LHCN-M2 (cell line): Measurements from ENCODE around the gene CA5A. TPM values are rescaled to one million over a fixed set of nuclear protein-coding genes. Genes with fewer than 3 reads are reported as not detected.

Experiments used
- DNase-seq: peaks from one replicate; pipeline ENCODE4 v3.0.0-alpha.2; 2012; ENCODE audit warnings: low read depth
- total RNA-seq: library from RNA; depleted of rRNA; stranded (reverse); fragments of >200 nt; gene quantifications from 2 replicates; pipeline ENCODE4 v1.2.3, GENCODE V29; 2014

The CA5A gene
- total RNA-seq, 1 experiment from 2014 or later = not detected

GRCh38 chr16:87963400-87963799, 27.1 kb upstream of the CA5A start:
- DNase-seq = peak; percentile 55

GRCh38 chr16:87961623-87962022, 25.3 kb upstream of the CA5A start:
- no peak for DNase-seq

GRCh38 chr16:87960852-87961251, 24.5 kb upstream of the CA5A start:
- DNase-seq = no peak

- no peak for DNase-seq
Observed at GRCh38 chr16:87960296-87960695, 24.0 kb upstream of the CA5A start.

- no peak for DNase-seq
Observed at GRCh38 chr16:87959391-87959990, 23.2 kb upstream of the CA5A start.

GRCh38 chr16:87958632-87959031, 22.3 kb upstream of the CA5A start:
- no peak for DNase-seq

GRCh38 chr16:87957296-87958094, 21.2 kb upstream of the CA5A start:
- no peak for DNase-seq

GRCh38 chr16:87956365-87957231, 20.3 kb upstream of the CA5A start:
- DNase-seq = peak; percentile 29

- no peak for DNase-seq
Observed at GRCh38 chr16:87956098-87956364, 19.7 kb upstream of the CA5A start.

GRCh38 chr16:87955302-87956097, 19.2 kb upstream of the CA5A start:
- DNase-seq = no peak

GRCh38 chr16:87954826-87955225, 18.5 kb upstream of the CA5A start:
- DNase-seq = no peak

GRCh38 chr16:87954361-87954760, 18.0 kb upstream of the CA5A start:
- DNase-seq = no peak

GRCh38 chr16:87953308-87954215, 17.2 kb upstream of the CA5A start:
- no peak for DNase-seq

- DNase-seq = no peak
Observed at GRCh38 chr16:87952751-87953150, 16.4 kb upstream of the CA5A start.

- no peak for DNase-seq
Observed at GRCh38 chr16:87951552-87952538, 15.5 kb upstream of the CA5A start.

GRCh38 chr16:87950765-87951551, 14.6 kb upstream of the CA5A start, which contains the start of gene BANP:
Gene BANP (plus strand): TSS chr16:87951434. CDS start chr16:87975116, 23,682 bp downstream.
- peak; percentile 98 for DNase-seq

- no peak for DNase-seq
Observed at GRCh38 chr16:87949071-87949744, 12.9 kb upstream of the CA5A start.

- no peak for DNase-seq
Observed at GRCh38 chr16:87948735-87949070, 12.4 kb upstream of the CA5A start.
